GM12878 (cell line): ENCODE measurements around the gene FIZ1.

Experiments used
- CHD2 ChIP-seq: IDR thresholded peaks from 2 replicates; pipeline ENCODE4 v1.6.1; 2011; ENCODE audit warnings: low read depth, low read length, improper control_type of control experiment, borderline replicate concordance
- JUNB ChIP-seq: IDR thresholded peaks from 2 replicates; pipeline ENCODE4 v1.6.1; 2016; ENCODE audit warnings: antibody characterized with exemption, mild to moderate bottlenecking
- MYC ChIP-seq: IDR thresholded peaks from 2 replicates; pipeline ENCODE4 v1.6.1; 2011; ENCODE audit warnings: mild to moderate bottlenecking, low read length, moderate library complexity, inconsistent platforms; ENCODE audit not compliant: insufficient read depth, insufficient replicate concordance, insufficient read length, severe bottlenecking
- SMC3 ChIP-seq: IDR thresholded peaks from 2 replicates; pipeline ENCODE4 v1.6.1; 2011; ENCODE audit warnings: low read length, improper control_type of control experiment, borderline replicate concordance
- SREBF2 ChIP-seq: IDR thresholded peaks from 2 replicates; pipeline ENCODE4 v1.6.1; 2012; ENCODE audit warnings: mild to moderate bottlenecking, low read length

GRCh38 chr19:55642153-55643002 is 43.1 kb upstream of the FIZ1 start:
- TF ChIP-seq SMC3 (no peak), SREBF2 (no peak), CHD2 (no peak), JUNB (no peak), MYC (peak; percentile 38)
